G401.6 (cell line): ENCODE results near the gene SGK1.
"Not testable (repeated sequence)": the region's sequence is repeated elsewhere in the genome, so short reads cannot be mapped to it uniquely, and the experiment has no call there.

Source experiments
- FAIRE-seq: peaks from 2 replicates; lab custom pipeline; 2012; peaks lifted over from hg19 to GRCh38; lab: Jason Lieb, UNC

The SGK1 gene

DNA sequence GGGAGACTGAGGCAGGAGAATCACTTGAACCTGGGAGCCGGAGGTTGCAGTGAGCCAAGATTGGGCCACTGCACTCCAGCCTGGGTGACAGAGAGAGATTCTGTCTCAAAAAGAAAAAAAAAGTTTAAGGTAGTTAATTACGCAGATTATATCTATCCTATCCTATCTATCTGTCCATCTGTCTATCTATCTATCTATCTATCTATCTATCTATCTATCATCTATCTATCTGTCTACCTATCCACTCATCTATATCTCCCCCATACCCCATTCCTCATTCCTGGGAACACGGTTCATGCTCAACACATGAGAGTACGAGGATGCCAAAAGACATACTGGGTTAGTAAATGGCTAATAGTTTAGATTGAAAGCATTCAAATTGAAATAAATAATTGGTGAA lies 8.3 kb upstream of the SGK1 start:
- FAIRE-seq: not testable (repeated sequence)

- FAIRE-seq: no peak
Measured at GRCh38 chr6:134324766-134325165, 6.9 kb upstream of the SGK1 start.

- no peak for FAIRE-seq
Measured at GRCh38 chr6:134324141-134324540, 6.2 kb upstream of the SGK1 start.

GRCh38 chr6:134323698-134324097 lies 5.8 kb upstream of the SGK1 start:
- no peak for FAIRE-seq

- FAIRE-seq: no peak
Measured at GRCh38 chr6:134323294-134323693, 5.4 kb upstream of the SGK1 start.

- FAIRE-seq: no peak
Measured at GRCh38 chr6:134322216-134322615, 4.3 kb upstream of the SGK1 start.

DNA sequence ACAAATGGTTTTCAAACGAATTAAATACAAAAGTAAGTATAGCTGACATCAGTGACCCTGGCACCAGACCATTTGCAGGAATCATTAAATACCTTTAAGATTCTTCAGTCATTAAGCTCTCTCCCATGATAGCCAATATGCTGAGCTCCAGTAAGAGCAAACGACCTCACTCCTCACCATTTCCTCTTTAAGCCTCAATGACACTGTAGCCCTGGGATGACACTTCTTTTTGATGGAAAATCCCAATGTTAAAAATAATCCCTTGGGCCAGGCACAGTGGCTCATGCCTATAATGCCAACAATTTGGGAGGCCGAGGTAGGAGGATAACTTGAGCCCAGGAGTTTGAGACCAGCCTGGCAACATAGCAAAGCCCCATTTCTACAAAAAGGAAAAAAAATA lies 3.3 kb upstream of the SGK1 start:
- no peak for FAIRE-seq

- not testable (repeated sequence) for FAIRE-seq
Measured at GRCh38 chr6:134319686-134320085, 1.8 kb upstream of the SGK1 start.

DNA sequence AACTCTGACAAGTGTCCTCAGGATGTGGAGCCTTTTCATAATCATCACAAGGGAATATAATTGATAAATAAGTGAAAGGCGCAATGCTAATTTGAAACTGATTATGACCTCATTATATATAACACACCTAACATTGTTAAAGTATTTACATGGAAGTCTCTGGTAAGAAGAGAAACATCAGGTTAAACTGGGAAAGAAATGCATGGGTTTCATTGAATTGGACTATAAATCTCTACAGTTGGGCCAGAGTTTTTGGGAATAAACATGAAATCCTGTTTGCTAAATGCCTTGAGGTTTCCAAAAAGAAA lies 1.0 kb upstream of the SGK1 start:
- FAIRE-seq: no peak

DNA sequence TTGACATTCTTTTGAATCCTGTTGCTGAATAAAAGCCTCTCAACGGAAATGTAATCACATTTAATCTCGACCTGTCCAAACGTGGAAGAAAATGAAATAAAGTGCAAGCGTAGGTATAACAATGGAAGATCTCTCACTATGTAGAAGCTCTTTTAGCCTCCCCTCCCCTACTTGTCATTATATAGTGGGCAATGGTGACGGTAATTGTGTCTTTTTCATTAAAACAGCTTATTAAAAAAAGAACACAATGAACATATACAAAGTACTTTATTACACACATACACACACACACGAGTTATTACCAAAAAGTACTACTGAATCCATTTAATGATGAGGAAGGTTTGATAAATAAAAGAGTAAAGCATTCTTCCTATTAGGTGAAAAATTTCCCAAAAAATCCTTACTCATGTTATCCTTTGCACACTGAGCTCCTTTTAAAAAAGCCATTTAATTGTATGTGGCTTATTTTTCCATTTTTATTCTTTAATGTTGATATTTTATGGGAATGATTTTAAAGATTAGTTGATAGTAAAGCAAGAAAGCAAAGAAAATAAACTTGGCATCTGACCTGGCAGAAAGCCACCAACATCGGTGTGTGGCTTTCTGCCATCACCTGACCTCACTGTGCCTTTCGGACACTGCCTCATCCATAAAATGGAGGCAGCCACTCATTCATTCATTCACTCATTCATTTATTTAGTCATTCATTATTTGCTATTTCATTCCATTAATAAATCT lies 493 bp upstream of the SGK1 start:
- FAIRE-seq: no peak

- no peak for FAIRE-seq
Measured at GRCh38 chr6:134316733-134317431, 1.0 kb downstream of the SGK1 start.

DNA sequence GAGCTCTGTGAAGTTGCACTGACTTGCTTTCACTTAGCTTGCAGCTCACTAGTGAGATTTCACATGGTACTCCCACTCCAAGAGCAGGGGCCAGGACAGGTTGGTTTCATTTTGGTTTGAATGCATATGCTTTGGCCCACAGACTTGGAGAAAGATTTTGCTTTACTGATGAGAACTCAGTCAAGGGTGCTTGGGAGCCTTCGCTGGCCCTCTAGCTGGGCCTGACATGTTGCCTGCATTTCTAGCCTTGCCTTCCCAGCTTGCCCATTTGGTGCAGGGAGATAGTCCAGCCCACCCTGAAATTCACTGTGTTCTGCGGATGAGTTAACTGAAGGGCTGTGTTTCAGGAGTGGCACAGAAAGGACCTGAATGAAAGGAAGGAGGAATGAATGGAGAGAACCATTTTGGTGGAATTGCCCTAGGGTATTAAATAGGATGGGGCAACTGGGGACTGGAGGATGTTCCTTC lies 1.9 kb downstream of the SGK1 start:
- no peak for FAIRE-seq

GRCh38 chr6:134315189-134315588 lies 2.7 kb downstream of the SGK1 start:
- FAIRE-seq: no peak

- FAIRE-seq: no peak
Measured at GRCh38 chr6:134314006-134314821, 3.7 kb downstream of the SGK1 start.

GRCh38 chr6:134312038-134312660 lies 5.8 kb downstream of the SGK1 start:
- FAIRE-seq: no peak

- FAIRE-seq: no peak
Measured at GRCh38 chr6:134310817-134311216, 7.1 kb downstream of the SGK1 start.

DNA sequence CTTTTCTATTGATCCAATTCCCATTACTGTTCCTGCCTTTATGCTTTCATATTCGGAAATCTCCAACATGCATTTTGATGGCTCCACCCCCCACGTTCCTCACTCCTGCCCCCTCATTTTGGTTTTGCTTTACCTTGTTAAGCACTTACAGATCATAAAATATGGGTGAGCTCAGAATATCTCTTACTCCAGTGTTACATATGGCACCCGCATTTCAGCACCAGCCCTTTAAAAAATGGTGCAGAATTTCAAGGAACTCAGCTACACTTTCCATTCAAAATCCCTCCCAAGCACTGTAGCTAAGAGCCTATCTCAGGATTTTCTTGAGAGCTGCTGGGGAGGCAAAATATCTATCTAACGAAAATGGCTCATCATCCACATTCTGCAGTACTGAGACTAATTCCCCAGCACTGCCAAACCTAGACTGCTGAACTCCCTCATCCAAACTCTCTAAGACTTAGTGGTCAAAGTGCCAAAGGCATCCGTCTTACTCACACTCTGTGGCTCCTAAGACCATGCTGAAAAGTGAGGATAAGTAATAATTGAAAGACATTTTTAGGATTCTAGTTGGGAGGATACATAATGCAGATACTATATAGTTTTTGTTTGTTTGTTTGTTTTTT lies 7.8 kb downstream of the SGK1 start:
- FAIRE-seq: no peak

DNA sequence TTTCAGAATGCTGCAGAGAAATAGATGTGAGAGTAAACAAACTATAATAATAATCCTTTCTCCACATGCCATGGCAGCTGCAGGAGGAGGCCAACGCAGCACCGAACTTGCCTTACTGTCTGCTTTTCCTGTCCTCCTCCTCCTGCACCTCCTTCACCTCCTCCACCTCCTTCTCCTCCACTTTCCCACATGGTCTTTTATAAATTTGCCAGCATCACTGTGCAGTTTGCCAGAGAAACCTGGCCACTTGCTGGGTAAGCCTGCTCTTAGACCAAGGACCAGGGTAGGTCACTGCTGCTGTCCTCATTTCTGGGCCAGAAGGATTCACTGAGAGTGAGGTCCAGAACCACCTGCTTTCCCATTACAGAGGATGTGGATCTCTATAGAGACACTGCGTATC lies 8.7 kb downstream of the SGK1 start:
- FAIRE-seq: no peak

DNA sequence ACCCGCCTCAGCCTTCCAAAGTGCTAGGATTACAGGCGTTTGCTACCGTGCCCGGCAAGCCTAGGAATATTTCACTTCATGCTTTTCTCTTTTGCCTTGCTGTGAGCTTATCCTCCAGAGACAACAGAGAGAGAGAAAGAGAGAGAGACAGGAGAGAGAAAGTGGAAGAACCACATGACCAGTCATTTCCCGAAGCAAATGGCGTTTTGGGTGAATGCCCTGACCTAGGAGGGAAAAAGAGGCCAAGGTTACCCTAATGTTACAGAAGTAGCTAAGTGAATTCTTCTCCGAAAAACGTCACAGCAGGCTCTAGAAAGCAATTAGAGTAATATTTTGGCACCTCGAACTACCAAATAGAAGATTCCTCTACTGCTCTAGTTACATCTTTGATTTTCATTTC lies 9.1 kb downstream of the SGK1 start:
- no peak for FAIRE-seq

DNA sequence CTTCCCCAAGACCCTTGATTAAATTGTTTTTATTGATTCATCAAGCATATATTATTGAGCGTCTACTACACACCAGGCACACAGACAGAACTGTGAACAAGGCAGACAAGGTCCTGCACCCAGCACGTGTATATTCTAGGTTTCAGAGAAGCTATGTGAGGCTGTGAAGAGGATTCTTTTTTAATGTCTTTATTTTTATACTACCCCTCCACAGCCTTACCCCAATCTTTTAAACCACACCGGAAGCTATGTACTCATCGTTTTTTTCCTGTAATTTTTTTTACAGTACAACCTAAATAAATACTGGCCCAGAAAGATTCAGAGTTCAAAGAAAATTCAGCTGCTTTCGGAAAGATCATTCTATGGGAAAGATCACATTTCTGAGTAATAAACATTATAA lies 10.0 kb downstream of the SGK1 start:
- FAIRE-seq: no peak

GRCh38 chr6:134307075-134307474 lies 10.8 kb downstream of the SGK1 start:
- FAIRE-seq: no peak

GRCh38 chr6:134304381-134304780 lies 13.5 kb downstream of the SGK1 start:
- FAIRE-seq: not testable (repeated sequence)
